ENCODE measurements around the gene A3GALT2. TPM values are rescaled to one million over a fixed set of nuclear protein-coding genes. Genes with fewer than 3 reads are reported as not detected.

Gene A3GALT2
- total RNA-seq, 2 experiments from 2014 or later = not detected

DNA sequence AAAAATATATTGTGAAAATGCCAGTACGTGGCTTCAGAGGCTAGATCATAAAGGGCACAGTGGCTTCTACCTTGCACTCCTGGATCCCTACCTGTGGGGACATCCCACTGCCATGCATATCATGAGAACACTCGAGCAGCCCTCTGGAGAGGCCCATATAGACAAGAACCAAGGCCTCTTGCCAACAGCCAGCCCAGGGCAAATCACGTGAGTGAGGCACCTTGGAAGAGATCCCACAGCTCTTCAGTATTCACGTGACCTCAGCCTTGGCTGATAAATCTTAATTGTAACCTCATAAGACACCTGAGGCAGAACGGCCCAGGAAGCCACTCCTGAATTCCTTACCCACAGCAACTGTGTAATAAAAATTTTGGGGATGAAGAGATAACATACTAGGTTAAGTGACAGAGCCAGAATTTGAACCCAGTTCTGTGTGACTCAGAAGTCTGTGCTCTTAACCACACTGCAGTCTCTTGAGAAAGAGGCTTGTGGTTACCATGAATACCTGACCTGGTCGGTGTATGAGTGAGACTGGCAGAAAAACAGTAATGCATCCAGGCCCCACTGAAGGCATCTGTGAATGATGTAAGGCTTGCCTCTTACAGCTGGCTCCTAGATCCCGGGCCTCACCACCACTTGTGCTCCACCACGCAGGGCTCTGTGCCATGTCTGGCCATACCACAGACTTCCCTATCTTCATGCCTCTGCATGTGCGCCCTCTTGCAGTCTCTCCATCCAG is 6.9 kb upstream of the A3GALT2 start:
- Histone ChIP-seq H3K9me2 (ENCODE audit: insufficient read depth, low read length) (no peaks in the 10 kb centered on the region), H4K20me1 (ENCODE audit: insufficient read depth, low read length) (no peaks in the 10 kb centered on the region), H3K9me3 (ENCODE audit: low read length) (no peaks in the 10 kb centered on the region), H3K27ac (ENCODE audit: low read depth, low read length, poor library complexity, severe bottlenecking) (no peak overlapping the region), H3K36me3 (ENCODE audit: insufficient read depth, low read length) (peaks cover 85% of the 10 kb centered on the region), H3K4me2 (ENCODE audit: low read length) (no peak overlapping the region), H2AFZ (ENCODE audit: low read length) (no peak overlapping the region), H3K4me3 (ENCODE audit: low read depth, low read length, poor library complexity, severe bottlenecking) (no peak overlapping the region), H3K4me1 (ENCODE audit: insufficient read depth, low read length, poor library complexity, severe bottlenecking) (peaks cover 5% of the 10 kb centered on the region), H3K79me2 (ENCODE audit: insufficient read depth, low read depth, low read length) (no peaks in the 10 kb centered on the region)
- DNase-seq (ENCODE audit: low spot score) = no peak
- POLR2A ChIA-PET = no interaction called here
- intact Hi-C loops (cut with micrococcal nuclease; ENCODE audit: unreplicated experiment) = no loop called here
- CTCF ChIA-PET (ENCODE audit: unreplicated experiment) = no interaction called here
- TF ChIP-seq, protein P1, sequence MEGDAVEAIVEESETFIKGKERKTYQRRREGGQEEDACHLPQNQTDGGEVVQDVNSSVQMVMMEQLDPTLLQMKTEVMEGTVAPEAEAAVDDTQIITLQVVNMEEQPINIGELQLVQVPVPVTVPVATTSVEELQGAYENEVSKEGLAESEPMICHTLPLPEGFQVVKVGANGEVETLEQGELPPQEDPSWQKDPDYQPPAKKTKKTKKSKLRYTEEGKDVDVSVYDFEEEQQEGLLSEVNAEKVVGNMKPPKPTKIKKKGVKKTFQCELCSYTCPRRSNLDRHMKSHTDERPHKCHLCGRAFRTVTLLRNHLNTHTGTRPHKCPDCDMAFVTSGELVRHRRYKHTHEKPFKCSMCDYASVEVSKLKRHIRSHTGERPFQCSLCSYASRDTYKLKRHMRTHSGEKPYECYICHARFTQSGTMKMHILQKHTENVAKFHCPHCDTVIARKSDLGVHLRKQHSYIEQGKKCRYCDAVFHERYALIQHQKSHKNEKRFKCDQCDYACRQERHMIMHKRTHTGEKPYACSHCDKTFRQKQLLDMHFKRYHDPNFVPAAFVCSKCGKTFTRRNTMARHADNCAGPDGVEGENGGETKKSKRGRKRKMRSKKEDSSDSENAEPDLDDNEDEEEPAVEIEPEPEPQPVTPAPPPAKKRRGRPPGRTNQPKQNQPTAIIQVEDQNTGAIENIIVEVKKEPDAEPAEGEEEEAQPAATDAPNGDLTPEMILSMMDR (conservative IDR thresholded peaks at IDR 0.05; ENCODE audit: low read length) = no peak
- no peak for TF ChIP-seq EZH2phosphoT487 (IDR thresholded peaks at IDR 0.05; ENCODE audit: borderline replicate concordance, low read depth, low read length)
- BruUV-seq (replicated peaks) = no TSS peak

DNA sequence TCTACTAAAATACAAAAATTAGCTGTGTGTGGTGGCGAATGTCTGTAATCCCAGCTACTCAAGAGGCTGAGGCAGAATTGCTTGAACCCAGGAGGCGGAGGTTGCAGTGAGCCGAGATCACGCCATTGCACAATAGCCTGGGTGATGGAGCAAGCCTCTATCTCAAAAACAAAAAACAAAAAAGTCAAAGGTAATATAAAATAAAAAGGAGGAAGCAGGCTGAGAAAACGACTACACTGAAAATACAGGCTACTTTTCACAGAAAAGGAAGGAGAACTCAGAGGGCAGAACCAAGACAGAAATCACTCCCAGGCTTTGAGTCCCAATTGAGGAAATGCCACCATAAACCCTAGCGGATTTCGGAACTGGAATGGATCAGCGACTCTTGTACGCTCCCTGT is 5.9 kb upstream of the A3GALT2 start:
- no peaks in the 10 kb centered on the region for H4K20me1 ChIP-seq (ENCODE audit: insufficient read depth, low read length)
- TF ChIP-seq, protein P1 (conservative IDR thresholded peaks at IDR 0.05; ENCODE audit: low read length) = no peak
- TF ChIP-seq EZH2phosphoT487 (IDR thresholded peaks at IDR 0.05; ENCODE audit: borderline replicate concordance, low read depth, low read length) = no peak
- intact Hi-C loops (cut with micrococcal nuclease; ENCODE audit: unreplicated experiment) = no loop called here
- H3K4me1 ChIP-seq (ENCODE audit: insufficient read depth, low read length, poor library complexity, severe bottlenecking) = peaks cover 7% of the 10 kb centered on the region
- no peak overlapping the region for H3K4me3 ChIP-seq (ENCODE audit: low read depth, low read length, poor library complexity, severe bottlenecking)
- DNase-seq (ENCODE audit: low spot score) = no peak
- BruUV-seq (replicated peaks) = no TSS peak
- CTCF ChIA-PET (ENCODE audit: unreplicated experiment) = no interaction called here
- H3K9me2 ChIP-seq (ENCODE audit: insufficient read depth, low read length) = no peaks in the 10 kb centered on the region
- no peaks in the 10 kb centered on the region for H3K79me2 ChIP-seq (ENCODE audit: insufficient read depth, low read depth, low read length)
- no peak overlapping the region for H3K27ac ChIP-seq (ENCODE audit: low read depth, low read length, poor library complexity, severe bottlenecking)
- no peak overlapping the region for H3K4me2 ChIP-seq (ENCODE audit: low read length)
- H2AFZ ChIP-seq (ENCODE audit: low read length) = no peak overlapping the region
- H3K36me3 ChIP-seq (ENCODE audit: insufficient read depth, low read length) = peaks cover 75% of the 10 kb centered on the region
- POLR2A ChIA-PET = no interaction called here
- H3K9me3 ChIP-seq (ENCODE audit: low read length) = no peaks in the 10 kb centered on the region
